Fibroblast of the aortic adventitia (primary cell): ENCODE measurements around the gene ACOXL. TPM values are rescaled to one million over a fixed set of nuclear protein-coding genes. Genes with fewer than 3 reads are reported as not detected.

ENCODE experiments used
- DNase-seq: peaks from one replicate; pipeline ENCODE4 v3.0.0-alpha.2; 2010; ENCODE audit warnings: low read depth
- H3K4me3 ChIP-seq: 2 replicates; pipeline ENCODE4 v1.5.1; 2011; ENCODE audit warnings: low read depth, mild to moderate bottlenecking, control low read depth, low read length, moderate library complexity
- total RNA-seq: library from RNA; depleted of rRNA; stranded (reverse); fragments of >200 nt; gene quantifications from 2 replicates; pipeline ENCODE4 v1.2.3, GENCODE V29; 2012; ENCODE audit warnings: low replicate concordance
- TF ChIP-seq, protein P1 (sequence below): IDR thresholded peaks from 2 replicates; pipeline ENCODE4 v1.5.1; 2011; ENCODE audit warnings: mild to moderate bottlenecking, low read length, control low read depth, inconsistent platforms; ENCODE audit not compliant: insufficient read depth

The ACOXL gene
- total RNA-seq, 1 donor: not detected

DNA sequence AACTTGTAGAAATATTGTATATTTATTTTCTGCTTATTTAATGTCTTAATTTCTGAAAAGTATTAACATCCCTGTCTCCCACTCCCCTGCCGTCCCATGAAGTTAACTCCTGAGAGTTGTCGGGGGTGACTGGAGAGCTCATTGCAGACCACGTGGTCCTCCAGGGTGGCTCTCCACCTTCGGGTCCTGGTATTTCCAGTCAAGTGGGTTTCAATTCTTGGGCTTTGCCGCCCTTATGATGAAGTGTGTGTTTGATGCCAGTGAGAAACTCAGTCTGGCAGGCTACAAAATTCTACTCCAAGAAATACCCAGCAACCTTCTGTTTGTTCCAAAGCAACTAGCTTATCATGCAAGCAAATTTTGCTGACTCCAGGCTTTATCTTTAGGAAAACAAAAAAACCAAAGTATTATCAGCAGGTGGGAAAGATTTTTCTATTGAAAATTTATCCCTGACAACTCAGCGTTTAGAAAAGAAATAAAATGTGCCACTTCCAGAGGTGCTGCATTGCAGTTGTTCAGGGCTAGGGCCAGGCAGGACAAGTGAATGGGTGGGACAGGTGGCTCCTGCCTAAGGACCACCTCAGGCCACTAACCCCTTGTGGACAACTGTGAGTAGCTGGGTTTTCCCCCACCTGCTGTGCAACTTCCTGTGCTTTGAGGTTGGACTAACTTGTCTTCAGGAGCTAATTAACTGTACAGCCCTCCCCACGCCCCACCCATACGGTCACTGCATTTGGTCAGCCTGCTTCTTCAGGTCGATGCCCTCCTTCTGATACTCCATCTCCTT, 434.9 kb downstream of the ACOXL start:
- TF ChIP-seq, protein P1, sequence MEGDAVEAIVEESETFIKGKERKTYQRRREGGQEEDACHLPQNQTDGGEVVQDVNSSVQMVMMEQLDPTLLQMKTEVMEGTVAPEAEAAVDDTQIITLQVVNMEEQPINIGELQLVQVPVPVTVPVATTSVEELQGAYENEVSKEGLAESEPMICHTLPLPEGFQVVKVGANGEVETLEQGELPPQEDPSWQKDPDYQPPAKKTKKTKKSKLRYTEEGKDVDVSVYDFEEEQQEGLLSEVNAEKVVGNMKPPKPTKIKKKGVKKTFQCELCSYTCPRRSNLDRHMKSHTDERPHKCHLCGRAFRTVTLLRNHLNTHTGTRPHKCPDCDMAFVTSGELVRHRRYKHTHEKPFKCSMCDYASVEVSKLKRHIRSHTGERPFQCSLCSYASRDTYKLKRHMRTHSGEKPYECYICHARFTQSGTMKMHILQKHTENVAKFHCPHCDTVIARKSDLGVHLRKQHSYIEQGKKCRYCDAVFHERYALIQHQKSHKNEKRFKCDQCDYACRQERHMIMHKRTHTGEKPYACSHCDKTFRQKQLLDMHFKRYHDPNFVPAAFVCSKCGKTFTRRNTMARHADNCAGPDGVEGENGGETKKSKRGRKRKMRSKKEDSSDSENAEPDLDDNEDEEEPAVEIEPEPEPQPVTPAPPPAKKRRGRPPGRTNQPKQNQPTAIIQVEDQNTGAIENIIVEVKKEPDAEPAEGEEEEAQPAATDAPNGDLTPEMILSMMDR: no peak
- no peak overlapping the region for H3K4me3 ChIP-seq
- DNase-seq: no peak

GRCh38 chr2:111167863-111168162, 435.4 kb downstream of the ACOXL start:
- no peak overlapping the region for H3K4me3 ChIP-seq
- TF ChIP-seq, protein P1: no peak
- no peak for DNase-seq

Other genes starting within 250 kb of the ACOXL start
- 34.9 and 45.0 TPM in 2 replicates for gene RGPD6, start 155.4 kb upstream of the ACOXL start, total RNA-seq
- gene BUB1, start 54.5 kb upstream of the ACOXL start, total RNA-seq: 5.9 and 35.2 TPM in 2 replicates